Measurements from ENCODE around the gene TOX3. TPM values are rescaled to one million over a fixed set of nuclear protein-coding genes. Genes with fewer than 3 reads are reported as not detected.
A peak's percentile ranks its signal among the peaks of the same experiment; 100 is the strongest.

TOX3 gene
- total and polyA plus RNA-seq, 2 of the 13 experiments (the other 11 are each of a cell fraction or from before 2014, with no cell fraction given) = 14.5 to 98.6 TPM

DNA sequence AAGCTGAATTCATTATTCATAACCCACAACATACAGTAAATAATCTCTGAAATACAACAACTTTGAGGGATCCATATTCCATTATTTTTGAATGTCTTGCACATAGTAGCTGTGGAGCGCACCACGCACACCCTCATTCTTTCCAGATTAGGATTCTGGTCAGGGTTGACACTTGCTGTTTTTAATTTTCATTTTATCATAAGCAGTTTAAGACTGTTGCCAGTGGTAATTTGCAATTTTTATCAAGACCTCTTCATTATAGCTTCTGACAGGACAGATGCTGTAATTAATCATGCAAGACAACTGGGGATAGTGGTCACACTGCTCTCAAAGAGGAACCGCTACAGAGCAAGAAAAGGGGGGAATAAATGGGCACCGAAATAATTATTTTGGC, 109.7 kb downstream of the TOX3 start:
- TF ChIP-seq RBM22 (optimal IDR thresholded peaks at IDR 0.05; ENCODE audit: low read length) (peak; percentile 43), ZNF674 (CRISPR knock-in tag; IDR thresholded peaks at IDR 0.05; ENCODE audit: low read depth) (no peak)

DNA sequence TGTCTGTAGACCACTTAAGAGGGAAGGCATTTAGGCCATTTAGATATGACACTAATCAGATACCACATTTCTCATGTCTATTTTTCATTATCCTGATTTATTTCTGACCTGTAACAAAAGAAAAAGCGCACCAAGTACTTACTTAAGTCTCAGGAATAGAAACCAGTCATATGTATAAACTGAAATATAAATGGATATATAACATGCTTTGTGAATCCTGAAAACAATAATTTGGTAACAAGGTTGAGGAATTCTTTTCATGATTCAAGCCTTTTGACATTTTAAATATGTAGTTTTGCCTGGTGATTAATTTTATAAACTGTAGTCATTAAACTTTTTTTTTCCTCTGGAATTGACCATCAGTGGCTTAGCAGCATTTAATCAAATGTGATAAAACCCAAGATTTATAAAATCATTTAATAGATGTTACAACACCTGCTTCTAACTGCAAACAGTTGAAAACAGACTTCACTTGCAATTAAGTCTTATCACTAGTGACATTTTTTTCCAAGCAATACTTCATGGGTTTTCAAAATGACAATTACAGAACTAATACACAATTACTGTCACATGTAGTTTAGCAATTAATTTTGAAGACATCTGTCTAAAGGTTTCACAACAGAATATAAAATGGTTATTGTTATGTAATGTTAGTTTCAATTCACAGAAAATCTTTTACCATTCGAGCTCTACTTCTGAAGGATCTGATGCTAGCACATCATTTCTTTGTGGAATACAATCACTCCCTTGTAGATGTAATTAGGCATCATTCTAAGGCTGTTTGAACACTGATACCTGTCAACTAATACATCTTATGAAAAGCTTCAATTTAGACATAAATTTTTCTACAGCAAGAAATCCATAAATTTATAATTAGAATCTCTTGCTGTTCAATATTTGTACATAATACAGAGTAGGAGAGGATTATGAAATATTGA, 110.3 kb downstream of the TOX3 start:
- no peak for FAIRE-seq

More for the DNA sequence above, 109.7 kb downstream of the TOX3 start:
- POLR2A ChIA-PET = no interaction called here
- ATAC-seq (no peak), DNase-seq (ENCODE audit: low spot score) (no peak), FAIRE-seq (no peak)
- Histone ChIP-seq H3K4me2 (ENCODE audit: low read depth, low read length) (no peak overlapping the region), H3K9ac (ENCODE audit: insufficient read depth, low read depth, low read length) (no peak overlapping the region), H2AFZ (ENCODE audit: low read length) (no peak overlapping the region), H3K27ac (ENCODE audit: extremely low read length, insufficient read depth, low read length) (no peak overlapping the region), H4K20me1 (ENCODE audit: insufficient read depth, low read length) (no peaks in the 10 kb centered on the region; the same call in 1 of the 2 replicates), H3K9me3 (ENCODE audit: low read length) (no peaks in the 10 kb centered on the region), H3K36me3 (replicated peaks in 1 of 2; ENCODE audit: control insufficient read depth in 1 of 2, insufficient read depth in 2 of 2, low read length in 2 of 2) (peaks cover 15 to 36% of the 10 kb centered on the region in 2 experiments), H3K79me2 (ENCODE audit: insufficient read depth, low read length) (no peaks in the 10 kb centered on the region), H3K4me1 (ENCODE audit: insufficient read depth, low read length) (peaks cover 3% of the 10 kb centered on the region), H3K27me3 (ENCODE audit: control insufficient read depth in 1 of 2, insufficient read depth in 2 of 2, low read length in 2 of 2) (no peaks in the 10 kb centered on the region), H3K4me3 (replicated peaks in 1 of 3; ENCODE audit: insufficient read depth in 1 of 3, low read depth in 2 of 3, low read length in 3 of 3) (no peak overlapping the region)
- no TSS peak for BruUV-seq (replicated peaks)
- 98% methylated on average over 4 of the region's 4 CpGs for WGBS (ENCODE audit: low lambda C conversion rate)
- in situ Hi-C loops (cut with HindIII; ENCODE audit: extremely low pct_ligation_motif_present, low pct_unique_long_range_greater_than_20kb) (loop anchor here (25.0 kb wide), 1 partner anchor 425 kb away; no protein-coding TSS in a partner anchor), intact Hi-C loops (cut with micrococcal nuclease; ENCODE audit: unreplicated experiment) (loop anchor here (5.0 kb wide), 1 partner anchor 110 kb away; the partner anchor contains the start of gene TOX3)
- CTCF ChIA-PET (ENCODE audit: low intra/inter-chr PET ratio, low total read pairs) = no interaction called here

More for the DNA sequence above, 110.3 kb downstream of the TOX3 start:
- intact Hi-C loops (cut with micrococcal nuclease; ENCODE audit: unreplicated experiment) (loop anchor here (5.0 kb wide), 1 partner anchor 111 kb away; the partner anchor contains the start of gene TOX3), in situ Hi-C loops (cut with HindIII; ENCODE audit: extremely low pct_ligation_motif_present, low pct_unique_long_range_greater_than_20kb) (loop anchor here (25.0 kb wide), 1 partner anchor 426 kb away; no protein-coding TSS in a partner anchor)
- ChIA-PET CTCF (ENCODE audit: low intra/inter-chr PET ratio, low total read pairs) (no interaction called here), POLR2A (interaction anchor here (1.2 to 1.3 kb wide), 2 partner anchors 56 to 60 kb away, joined by 4 read pairs; no protein-coding TSS in a partner anchor)
- no peak overlapping the region for H3K27ac ChIP-seq (ENCODE audit: extremely low read length, insufficient read depth, low read length)
- H3K9ac ChIP-seq (ENCODE audit: insufficient read depth, low read depth, low read length) = no peak overlapping the region
- no peak for ATAC-seq
- H3K4me2 ChIP-seq (ENCODE audit: low read depth, low read length) = no peak overlapping the region
- no TSS peak for BruUV-seq (replicated peaks)
- no peak overlapping the region for H3K4me3 ChIP-seq (replicated peaks in 1 of 3; ENCODE audit: insufficient read depth in 1 of 3, low read depth in 2 of 3, low read length in 3 of 3)
- no peaks in the 10 kb centered on the region for H3K4me1 ChIP-seq (ENCODE audit: insufficient read depth, low read length)
- peaks cover 13 to 34% of the 10 kb centered on the region in 2 experiments for H3K36me3 ChIP-seq (replicated peaks in 1 of 2; ENCODE audit: control insufficient read depth in 1 of 2, insufficient read depth in 2 of 2, low read length in 2 of 2)
- no peaks in the 10 kb centered on the region for H3K9me3 ChIP-seq (ENCODE audit: low read length)
- H4K20me1 ChIP-seq (ENCODE audit: insufficient read depth, low read length) = no peaks in the 10 kb centered on the region; the same call in 1 of the 2 replicates
- no peaks in the 10 kb centered on the region for H3K27me3 ChIP-seq (ENCODE audit: control insufficient read depth in 1 of 2, insufficient read depth in 2 of 2, low read length in 2 of 2)
- H3K79me2 ChIP-seq (ENCODE audit: insufficient read depth, low read length) = no peaks in the 10 kb centered on the region
- WGBS (ENCODE audit: low lambda C conversion rate) = 99% methylated on average over 2 of the region's 2 CpGs
- TF ChIP-seq POLR2AphosphoS2 (IDR thresholded peaks at IDR 0.05; ENCODE audit: low read depth, low read length) (0 out of 2 replicates have a peak, but pooled peaks have one; percentile 72), RAD21 (CRISPR knock-in tag; IDR thresholded peaks at IDR 0.05) (no peak), HNRNPUL1 (IDR thresholded peaks at IDR 0.05; ENCODE audit: low read depth, low read length) (0 out of 2 replicates have a peak, but pooled peaks have one; percentile 32), ZNF280D (CRISPR knock-in tag; IDR thresholded peaks at IDR 0.05) (no peak), HNRNPK (IDR thresholded peaks at IDR 0.05; ENCODE audit: low read depth, low read length, poor library complexity, severe bottlenecking) (peak; percentile 84)
- DNase-seq (ENCODE audit: low spot score) = no peak
- H2AFZ ChIP-seq (ENCODE audit: low read length) = no peak overlapping the region
